GM13976 (cell line): Measurements from ENCODE around the gene SPAAR.

Source experiments
- DNase-seq: peaks from one replicate; pipeline ENCODE4 v3.0.0; 2012; ENCODE audit warnings: low spot score
- in situ Hi-C: fragments of 300-500 bp; cut with MboI; formaldehyde crosslinking; loops from one replicate; pipeline ENCODE4 v1.12.0; 2022; ENCODE audit warnings: low sequenced_read_pairs, mixed read lengths, inconsistent platforms; ENCODE audit not compliant: unreplicated experiment
- TF ChIP-seq, protein P1 (sequence below): IDR thresholded peaks from 2 replicates; pipeline ENCODE4 v1.5.1; 2012; ENCODE audit warnings: borderline replicate concordance, mild to moderate bottlenecking; ENCODE audit not compliant: insufficient read depth; ENCODE audit errors: extremely low read depth, missing control alignments, control extremely low read depth

SPAAR gene

DNA sequence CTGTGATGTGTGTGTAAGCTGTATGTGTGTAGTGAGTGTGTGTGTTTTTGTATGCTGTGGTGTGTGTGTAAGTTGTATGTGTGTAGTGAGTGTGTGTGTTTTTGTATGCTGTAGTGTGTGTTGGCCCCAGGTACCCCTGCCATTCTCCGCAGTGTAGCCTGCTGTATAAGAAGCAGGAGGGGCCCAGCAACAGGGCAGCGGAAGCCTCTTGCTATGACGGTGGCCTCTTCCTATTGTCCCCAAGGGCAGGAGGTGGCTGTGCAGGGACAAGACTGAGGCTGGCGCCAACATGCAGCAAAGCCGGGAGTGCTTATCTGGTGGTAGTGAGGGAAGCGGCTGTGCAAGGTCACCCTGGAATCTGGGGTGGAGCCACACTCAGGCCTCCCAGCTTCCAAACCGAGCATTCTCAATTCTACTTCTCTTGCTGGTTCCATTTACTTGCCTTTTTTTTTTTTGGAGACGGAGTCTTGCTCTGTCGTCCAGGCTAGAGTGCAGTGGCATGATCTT is 5.1 kb downstream of the SPAAR start:
- DNase-seq = no peak
- TF ChIP-seq, protein P1, sequence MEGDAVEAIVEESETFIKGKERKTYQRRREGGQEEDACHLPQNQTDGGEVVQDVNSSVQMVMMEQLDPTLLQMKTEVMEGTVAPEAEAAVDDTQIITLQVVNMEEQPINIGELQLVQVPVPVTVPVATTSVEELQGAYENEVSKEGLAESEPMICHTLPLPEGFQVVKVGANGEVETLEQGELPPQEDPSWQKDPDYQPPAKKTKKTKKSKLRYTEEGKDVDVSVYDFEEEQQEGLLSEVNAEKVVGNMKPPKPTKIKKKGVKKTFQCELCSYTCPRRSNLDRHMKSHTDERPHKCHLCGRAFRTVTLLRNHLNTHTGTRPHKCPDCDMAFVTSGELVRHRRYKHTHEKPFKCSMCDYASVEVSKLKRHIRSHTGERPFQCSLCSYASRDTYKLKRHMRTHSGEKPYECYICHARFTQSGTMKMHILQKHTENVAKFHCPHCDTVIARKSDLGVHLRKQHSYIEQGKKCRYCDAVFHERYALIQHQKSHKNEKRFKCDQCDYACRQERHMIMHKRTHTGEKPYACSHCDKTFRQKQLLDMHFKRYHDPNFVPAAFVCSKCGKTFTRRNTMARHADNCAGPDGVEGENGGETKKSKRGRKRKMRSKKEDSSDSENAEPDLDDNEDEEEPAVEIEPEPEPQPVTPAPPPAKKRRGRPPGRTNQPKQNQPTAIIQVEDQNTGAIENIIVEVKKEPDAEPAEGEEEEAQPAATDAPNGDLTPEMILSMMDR = no peak

GRCh38 chr9:35915681-35916294 is 6.5 kb downstream of the SPAAR start:
- TF ChIP-seq, protein P1 = no peak
- in situ Hi-C loops = no loop called here
- DNase-seq = no peak

More for the DNA sequence above, 5.1 kb downstream of the SPAAR start:
- in situ Hi-C loops = no loop called here

DNA sequence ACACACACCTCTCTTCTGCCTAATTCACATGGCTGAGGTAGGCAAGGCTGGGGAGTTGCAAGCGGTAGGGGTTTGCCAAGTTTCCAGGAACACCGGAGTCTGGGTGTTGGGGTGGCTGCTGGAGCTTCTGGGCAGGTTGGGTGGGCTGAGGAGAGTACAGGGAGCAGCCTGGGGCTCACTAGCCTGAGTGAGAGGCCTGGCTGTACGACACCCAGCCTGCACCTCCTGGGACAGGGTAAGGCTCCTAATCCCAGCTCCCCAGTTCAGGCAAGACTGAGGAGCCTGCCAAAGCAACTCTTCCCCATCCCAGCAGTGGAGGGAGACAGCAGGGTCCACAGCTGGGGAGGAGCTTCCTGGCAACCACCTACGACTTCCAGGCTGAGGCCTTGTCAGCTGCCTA is 8.0 kb downstream of the SPAAR start:
- TF ChIP-seq, protein P1 = no peak
- in situ Hi-C loops = no loop called here
- DNase-seq = no peak

DNA sequence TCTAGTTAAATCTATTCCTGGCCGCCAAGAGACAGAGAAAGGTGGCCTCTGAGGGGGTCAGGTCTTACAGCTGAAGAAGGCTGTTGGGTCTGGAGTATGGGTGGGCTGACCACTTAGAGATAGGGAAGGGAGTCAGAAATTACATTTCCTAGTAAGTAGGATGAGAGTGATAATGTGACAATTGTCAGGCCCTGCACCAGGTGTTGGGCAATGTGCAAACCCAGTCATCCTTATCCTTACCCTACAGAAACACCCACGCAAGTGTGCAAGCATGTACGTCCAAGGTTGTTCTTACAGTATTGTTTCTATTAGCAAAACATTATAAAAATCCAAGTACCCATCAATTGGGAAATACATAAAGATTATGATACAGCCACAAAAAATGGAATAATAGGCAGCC is 9.5 kb downstream of the SPAAR start:
- TF ChIP-seq, protein P1 = no peak
- DNase-seq = no peak
- in situ Hi-C loops = no loop called here

- DNase-seq = no peak
- in situ Hi-C loops = no loop called here
- TF ChIP-seq, protein P1 = no peak
Observed at GRCh38 chr9:35919212-35920008, 10.1 kb downstream of the SPAAR start.

- TF ChIP-seq, protein P1 = no peak
- no peak for DNase-seq
- in situ Hi-C loops = no loop called here
Observed at GRCh38 chr9:35920051-35920620, 10.8 kb downstream of the SPAAR start.
